Stomach (tissue), 9 donors: ENCODE data around the gene TMEM123. TPM values are rescaled to one million over a fixed set of nuclear protein-coding genes. Genes with fewer than 3 reads are reported as not detected.

Source experiments
- DNase-seq, 2 donors: peaks; one replicate each; pipeline versions ENCODE4 v3.0.0 to v3.0.0-alpha.2; 2013 to 2019
- H3K27ac ChIP-seq, 5 donors: fragments of 200-600 bp in 4 of 5; sonication (generic) in 4 of 5; one replicate each; pipeline ENCODE4 v1.5.1; 2013 to 2019; ENCODE audit warnings: mild to moderate bottlenecking in 1 of 5, moderate library complexity in 1 of 5
- H3K27me3 ChIP-seq, 3 donors: fragments of 200-600 bp; sonication (generic); one replicate each; pipeline ENCODE4 v1.5.1; 2017 to 2019; ENCODE audit warnings: mixed run types in 1 of 3
- H3K36me3 ChIP-seq, 4 donors: fragments of 200-600 bp; sonication (generic); 1 replicate in 3 of 4; 2 replicates in 1 of 4; pipeline ENCODE4 v1.5.1; 2016 to 2019
- H3K4me1 ChIP-seq, 4 donors: fragments of 200-600 bp; sonication (generic); one replicate each; pipeline ENCODE4 v1.5.1; 2016 to 2019
- H3K4me3 ChIP-seq, 4 donors: fragments of 200-600 bp; sonication (generic) in 3 of 4; one replicate each; pipeline ENCODE4 v1.5.1; 2016 to 2019; ENCODE audit warnings: mild to moderate bottlenecking in 1 of 4
- H3K9me3 ChIP-seq, 4 donors: fragments of 200-600 bp; sonication (generic); one replicate each; pipeline ENCODE4 v1.5.1; 2016 to 2019
- CTCF ChIP-seq, 7 experiments: fragments of 450-650 bp in 4 of 7; fragments of 200-600 bp in 3 of 7; sonication (generic) in 3 of 7; IDR thresholded peaks; one replicate each; pipeline ENCODE4 v1.5.1; 2016 to 2019; ENCODE audit warnings: antibody characterized with exemption in 7 of 7, control low read depth in 2 of 7, mild to moderate bottlenecking in 1 of 7
- EP300 ChIP-seq: sonication (generic); formaldehyde crosslinking; IDR thresholded peaks from one replicate; pipeline ENCODE4 v1.6.1; 2017; ENCODE audit warnings: antibody characterized with exemption
- POLR2A ChIP-seq, 4 donors: fragments of 450-650 bp; IDR thresholded peaks; one replicate each; pipeline ENCODE4 v1.6.1; 2016; ENCODE audit warnings: antibody characterized with exemption in 4 of 4, control low read depth in 2 of 4, mild to moderate bottlenecking in 1 of 4, moderate library complexity in 1 of 4
- POLR2AphosphoS5 ChIP-seq, 3 donors: sonication (generic); formaldehyde crosslinking; IDR thresholded peaks; one replicate each; pipeline ENCODE4 v1.6.1; 2016; ENCODE audit warnings: antibody characterized with exemption in 3 of 3
- WGBS, 5 donors: extraction: QIAGEN DNeasy Blood & Tissue Kit in 3 of 5; methylation state at CpG; one replicate each; pipeline versions ENCODE4 v1.1.5 to v1.1.7; 2013 to 2018; 5-methylcytosine and 5-hydroxymethylcytosine counted together
- intact Hi-C: fragments of 100-400 bp; cut with DNase I; formaldehyde crosslinking; loops from one replicate; pipeline ENCODE4 v1.15.1; 2023; ENCODE audit warnings: low total_unique reads
- polyA plus RNA-seq, 3 donors: library from polyadenylated mRNA; stranded (reverse); fragments of 200-250 nt; gene quantifications; one replicate each; pipeline ENCODE4 v1.2.3, GENCODE V29; 2013
- total RNA-seq, 5 donors: library from RNA; depleted of rRNA; stranded (reverse); fragments of >200 nt; gene quantifications; one replicate each; pipeline versions ENCODE4 v1.1.0 to v1.2.3, GENCODE V29; 2014 to 2016
- donor health status: healthy with polysubstance abuse.
- donor health status: Bipolar disorder and iron deficiency.
- donor health status: healthy.

TMEM123 gene
- total and polyA plus RNA-seq, 8 donors = 16.2 to 226 (median 51.6) TPM

GRCh38 chr11:102357116-102357515, 95.4 kb downstream of the TMEM123 start:
- no peak for DNase-seq
- no peak overlapping the region for H3K27ac ChIP-seq
- peaks cover 0 to 20% (median 4%) of the 10 kb centered on the region in 4 donors for H3K4me1 ChIP-seq
- no peaks in the 10 kb centered on the region for H3K27me3 ChIP-seq
- H3K4me3 ChIP-seq = no peak overlapping the region
- no peaks in the 10 kb centered on the region for H3K9me3 ChIP-seq
- intact Hi-C loops = no loop called here
- H3K36me3 ChIP-seq = peaks cover 13 to 56% (median 38%) of the 10 kb centered on the region in 4 donors
- no peak for TF ChIP-seq POLR2A (IDR thresholded peaks at IDR 0.05)
- TF ChIP-seq CTCF (IDR thresholded peaks at IDR 0.05) = no peak
- TF ChIP-seq EP300 = no peak
- TF ChIP-seq POLR2AphosphoS5 (IDR thresholded peaks at IDR 0.05) = no peak

GRCh38 chr11:102347462-102348370, 104.8 kb downstream of the TMEM123 start:
- H3K27ac ChIP-seq = peak overlapping the region; percentile 93 to 99 (median 98)
- peaks cover 10 to 40% (median 26%) of the 10 kb centered on the region in 4 donors for H3K4me1 ChIP-seq
- peaks cover 0 to 28% (median 11%) of the 10 kb centered on the region in 4 donors for H3K36me3 ChIP-seq
- 0 to 1% (median 0%) methylated on average over 33 of the region's 33 CpGs for WGBS, 5 donors
- H3K27me3 ChIP-seq = no peaks in the 10 kb centered on the region
- no peaks in the 10 kb centered on the region for H3K9me3 ChIP-seq
- peak in 1 of 2 donors; percentile 64 for DNase-seq
- TF ChIP-seq EP300 (no peak), CTCF (IDR thresholded peaks at IDR 0.05) (no peak), POLR2A (IDR thresholded peaks at IDR 0.05) (no peak), POLR2AphosphoS5 (IDR thresholded peaks at IDR 0.05) (no peak)
- intact Hi-C loops = loop anchor here (10.0 kb wide), 1 partner anchor 147 kb away; no protein-coding TSS in a partner anchor
- H3K4me3 ChIP-seq = peak overlapping the region; percentile 59 to 68 (median 63)

GRCh38 chr11:102346748-102347461, 105.7 kb downstream of the TMEM123 start, which contains the start of gene BIRC2:
TSS of gene BIRC2 (plus strand) at chr11:102347214. CDS start at chr11:102349855, 2,641 bp downstream.
- TF ChIP-seq EP300 (no peak), POLR2A (IDR thresholded peaks at IDR 0.05) (peak in 2 of 4 donors; percentile 59 to 66), POLR2AphosphoS5 (IDR thresholded peaks at IDR 0.05) (peak; percentile 91 to 93 (median 92)), CTCF (IDR thresholded peaks at IDR 0.05) (peak in 5 of 7 experiments; percentile 61 to 87 (median 78))
- intact Hi-C loops = loop anchor here (10.0 kb wide), 1 partner anchor 148 kb away; no protein-coding TSS in a partner anchor
- DNase-seq = peak; percentile 97 to 98
- Histone ChIP-seq H3K36me3 (peaks cover 0 to 21% (median 8%) of the 10 kb centered on the region in 4 donors), H3K4me3 (peak within 1 kb of the TSS; percentile 59 to 68 (median 63)), H3K4me1 (peaks cover 10 to 41% (median 26%) of the 10 kb centered on the region in 4 donors), H3K27ac (peak within 1 kb of the TSS; percentile 93 to 99 (median 98)), H3K9me3 (no peaks in the 10 kb centered on the region), H3K27me3 (no peaks in the 10 kb centered on the region)
- WGBS, 5 donors = 0 to 1% (median 0%) methylated on average over 26 to 77 of the region's 77 CpGs

- intact Hi-C loops = loop anchor here (10.0 kb wide), 1 partner anchor 148 kb away; no protein-coding TSS in a partner anchor
- H3K4me3 ChIP-seq = peak overlapping the region; percentile 59 to 68 (median 63)
- H3K4me1 ChIP-seq = peaks cover 10 to 46% (median 26%) of the 10 kb centered on the region in 4 donors
- WGBS, 5 donors = 0 to 2% (median 0%) methylated on average over 5 of the region's 5 CpGs
- H3K36me3 ChIP-seq = peaks cover 0 to 16% (median 8%) of the 10 kb centered on the region in 4 donors
- H3K27me3 ChIP-seq = no peaks in the 10 kb centered on the region
- no peak for DNase-seq
- TF ChIP-seq POLR2A (IDR thresholded peaks at IDR 0.05) (no peak), POLR2AphosphoS5 (IDR thresholded peaks at IDR 0.05) (no peak), CTCF (IDR thresholded peaks at IDR 0.05) (no peak), EP300 (no peak)
- peak overlapping the region; percentile 93 to 99 (median 98) for H3K27ac ChIP-seq
- H3K9me3 ChIP-seq = no peaks in the 10 kb centered on the region
Measured at GRCh38 chr11:102346456-102346747, 106.2 kb downstream of the TMEM123 start.
